Measurements from ENCODE around the gene TRPV5. TPM values are rescaled to one million over a fixed set of nuclear protein-coding genes. Genes with fewer than 3 reads are reported as not detected.

The TRPV5 gene
- total and polyA plus RNA-seq, 2 of the 4 experiments (the other 2 are of a cell fraction): not detected

- Histone ChIP-seq H3K4me1 (ENCODE audit: control insufficient read depth, insufficient read depth, low read length) (no peaks in the 10 kb centered on the region), H3K4me3 (ENCODE audit: insufficient read depth, low read depth, low read length) (no peak overlapping the region), H3K27me3 (ENCODE audit: control insufficient read depth, insufficient read depth, low read length) (no peaks in the 10 kb centered on the region), H3K14ac (replicated peaks; ENCODE audit: low read depth, low read length) (no peak overlapping the region), H2BK15ac (ENCODE audit: low read depth, low read length) (no peak overlapping the region), H3K9me1 (ENCODE audit: insufficient read depth, low read length) (no peaks in the 10 kb centered on the region), H3K4me2 (ENCODE audit: low read depth, low read length) (no peak overlapping the region), H3K79me1 (ENCODE audit: low read depth in 1 of 2, low read length in 2 of 2) (no peaks in the 10 kb centered on the region), H4K8ac (ENCODE audit: low read depth in 2 of 2, low read length in 2 of 2) (no peak overlapping the region), H2AFZ (replicated peaks; ENCODE audit: low read length, poor library complexity) (no peak overlapping the region), H3K9me3 (ENCODE audit: control insufficient read depth, insufficient read depth, low read length) (no peaks in the 10 kb centered on the region), H2BK20ac (ENCODE audit: low read depth, low read length) (no peak overlapping the region), H3K27ac (ENCODE audit: insufficient read depth, low read length) (no peak overlapping the region), H3K23ac (ENCODE audit: low read depth, low read length) (no peak overlapping the region), H3K9ac (ENCODE audit: low read depth, low read length) (no peak overlapping the region), H3K56ac (ENCODE audit: extremely low read depth, insufficient read depth, low read length) (no peak overlapping the region), H4K91ac (ENCODE audit: insufficient read depth, low read depth, low read length) (no peak overlapping the region), H4K5ac (ENCODE audit: low read depth, low read length) (no peak overlapping the region), H3K18ac (ENCODE audit: low read depth, low read length) (no peak overlapping the region), H4K20me1 (ENCODE audit: insufficient read depth, low read length) (no peaks in the 10 kb centered on the region), H2BK5ac (ENCODE audit: low read depth, low read length, poor library complexity, severe bottlenecking) (no peak overlapping the region), H3K36me3 (ENCODE audit: control insufficient read depth, insufficient read depth, low read length) (no peaks in the 10 kb centered on the region), H2AK9ac (replicated peaks; ENCODE audit: low read depth, low read length, poor library complexity) (no peak overlapping the region), H2BK120ac (ENCODE audit: low read depth, low read length) (no peak overlapping the region), H3K4ac (ENCODE audit: low read depth, low read length) (no peak overlapping the region), H2AK5ac (ENCODE audit: low read depth, low read length) (no peak overlapping the region)
- TF ChIP-seq RCOR1 (IDR thresholded peaks at IDR 0.05; ENCODE audit: insufficient replicate concordance, low read length) (no peak), CTCF (conservative IDR thresholded peaks at IDR 0.05; ENCODE audit: low read depth, low read length) (no peak), RAD21 (IDR thresholded peaks at IDR 0.05; ENCODE audit: low read length) (no peak), RFX5 (IDR thresholded peaks at IDR 0.05; ENCODE audit: low read depth, low read length) (no peak), SMC3 (IDR thresholded peaks at IDR 0.05; ENCODE audit: low read depth, low read length) (no peak), NFE2L2 (IDR thresholded peaks at IDR 0.05; ENCODE audit: low read depth, low read length) (no peak)
- no TSS peak for BruUV-seq (replicated peaks)
- DNase-seq: no peak
- in situ Hi-C loops (cut with MboI; ENCODE audit: low sequenced_read_pairs) (no loop called here), intact Hi-C loops (cut with micrococcal nuclease) (no loop called here), dilution Hi-C loops (cut with HindIII; ENCODE audit: low sequenced_read_pairs, unreplicated experiment) (no loop called here)
- POLR2A ChIA-PET (ENCODE audit: unreplicated experiment): no interaction called here
- 51% methylated on average over 5 of the region's 7 CpGs; no CpG with 5 or more reads in 1 of the 2 experiments for WGBS, 2 experiments (ENCODE audit: extremely low coverage in 2 of 2, insufficient read length in 1 of 2)
- CTCF ChIA-PET: no interaction called here
- no peak for ATAC-seq (ENCODE audit: low read depth)
These were observed 35.9 kb downstream of the TRPV5 start for GRCh38 chr7:142897691-142898090.
